GM18511 (cell line): ENCODE results near the gene PRKAG2.

Source experiments
- ATAC-seq: cut with Tn5 transposase; IDR thresholded peaks from one replicate; pipeline ENCODE4 v1.9.1; 2021; ENCODE audit warnings: mild to moderate bottlenecking, moderate library complexity; ENCODE audit not compliant: unreplicated experiment

The PRKAG2 gene

GRCh38 chr7:151775547-151776443, 101.1 kb downstream of the PRKAG2 start:
- no peak for ATAC-seq

- ATAC-seq: no peak
Measured at GRCh38 chr7:151774951-151775350, 102.0 kb downstream of the PRKAG2 start.

- no peak for ATAC-seq
Measured at GRCh38 chr7:151773797-151774196, 103.1 kb downstream of the PRKAG2 start.

- ATAC-seq: no peak
Measured at GRCh38 chr7:151770232-151770631, 106.7 kb downstream of the PRKAG2 start.

- no peak for ATAC-seq
Measured at GRCh38 chr7:151769188-151769821, 107.6 kb downstream of the PRKAG2 start.

- no peak for ATAC-seq
Measured at GRCh38 chr7:151768805-151769187, 108.1 kb downstream of the PRKAG2 start.

- ATAC-seq: no peak
Measured at GRCh38 chr7:151767557-151767956, 109.4 kb downstream of the PRKAG2 start.

- no peak for ATAC-seq
Measured at GRCh38 chr7:151764056-151764920, 112.6 kb downstream of the PRKAG2 start.

GRCh38 chr7:151763420-151763984, 113.4 kb downstream of the PRKAG2 start:
- no peak for ATAC-seq

- ATAC-seq: no peak
Measured at GRCh38 chr7:151762583-151763245, 114.2 kb downstream of the PRKAG2 start.

- no peak for ATAC-seq
Measured at GRCh38 chr7:151761957-151762356, 115.0 kb downstream of the PRKAG2 start.

- no peak for ATAC-seq
Measured at GRCh38 chr7:151761231-151761630, 115.7 kb downstream of the PRKAG2 start.

- ATAC-seq: peak; percentile 62
Measured at GRCh38 chr7:151759591-151760042, 117.3 kb downstream of the PRKAG2 start.

GRCh38 chr7:151758622-151759540, 118.0 kb downstream of the PRKAG2 start:
- no peak for ATAC-seq

GRCh38 chr7:151757274-151757673, 119.6 kb downstream of the PRKAG2 start:
- ATAC-seq: no peak

- no peak for ATAC-seq
Measured at GRCh38 chr7:151756866-151757265, 120.0 kb downstream of the PRKAG2 start.

GRCh38 chr7:151756076-151756731, 120.7 kb downstream of the PRKAG2 start:
- ATAC-seq: no peak

GRCh38 chr7:151755131-151755801, 121.6 kb downstream of the PRKAG2 start:
- ATAC-seq: no peak
